GM12878 (cell line): ENCODE data around the gene INO80. TPM values are rescaled to one million over a fixed set of nuclear protein-coding genes. Genes with fewer than 3 reads are reported as not detected.

Experiments used
- ATAC-seq: fragments of 200-7000 bp; cut with Tn5 transposase; 3 replicates; pipeline ENCODE4 v1.9.1; 2020; ENCODE audit warnings: mild to moderate bottlenecking, moderate library complexity
- BruUV-seq: library from RNA; stranded (reverse); fragments of 400-500 nt; replicated peaks from 2 replicates; lab custom pipeline; 2021; lab: Mats Ljungman, UMichigan
- CTCF ChIA-PET: fragments of 300-600 bp; sonication (Branson Sonifier 250); formaldehyde crosslinking; extraction: SDS; loops from one replicate; lab custom pipeline; 2021; ENCODE audit warnings: inconsistent platforms; lab: Yijun Ruan, JAX
- POLR2A ChIA-PET: fragments of 350-600 bp; formaldehyde crosslinking; extraction: SDS; loops from one replicate; lab custom pipeline; 2021; ENCODE audit warnings: inconsistent platforms; lab: Charles Lee
- RAD21 ChIA-PET: fragments of 300-600 bp; sonication (Branson Sonifier 250); formaldehyde crosslinking; loops from one replicate; lab custom pipeline; 2023; ENCODE audit warnings: antibody characterized with exemption; ENCODE audit not compliant: unreplicated experiment; lab: Charles Lee
- SMC1A ChIA-PET: fragments of 300-600 bp; sonication (Branson Sonifier 250); formaldehyde crosslinking; loops from one replicate; lab custom pipeline; 2023; ENCODE audit not compliant: unreplicated experiment, uncharacterized antibody; lab: Charles Lee
- DNase-seq: peaks from one replicate; pipeline ENCODE4 v3.0.0-alpha.2; 2011; ENCODE audit warnings: low read depth, low spot score
- FAIRE-seq: peaks from 3 replicates; lab custom pipeline; 2011; peaks lifted over from hg19 to GRCh38; lab: Jason Lieb, UNC
- H2AFZ ChIP-seq: 2 replicates; pipeline ENCODE4 v1.6.0; 2011; ENCODE audit warnings: low read depth, low read length, control low read depth; ENCODE audit not compliant: control insufficient read depth
- H3K27ac ChIP-seq: 2 replicates; pipeline ENCODE4 v1.5.1; 2011; ENCODE audit warnings: control low read depth; ENCODE audit not compliant: control insufficient read depth, insufficient read depth
- H3K27me3 ChIP-seq, 2 experiments: replicated peaks in 1 of 2; 2 replicates each; pipeline versions ENCODE4 v1.6.0 to v1.6.1; 2011; ENCODE audit warnings: low read length in 1 of 2; ENCODE audit not compliant: control insufficient read depth in 2 of 2, insufficient read depth in 2 of 2
- H3K36me3 ChIP-seq, 2 experiments: 2 replicates each; pipeline ENCODE4 v1.5.1; 2011; ENCODE audit warnings: low read length in 1 of 2; ENCODE audit not compliant: control insufficient read depth in 2 of 2, insufficient read depth in 2 of 2
- H3K4me1 ChIP-seq: 2 replicates; pipeline ENCODE4 v1.6.1; 2011; ENCODE audit warnings: mild to moderate bottlenecking, low read length, moderate library complexity, mixed read lengths; ENCODE audit not compliant: control insufficient read depth, insufficient read depth
- H3K4me2 ChIP-seq: 2 replicates; pipeline ENCODE4 v1.6.0; 2011; ENCODE audit warnings: control low read depth; ENCODE audit not compliant: control insufficient read depth, insufficient read depth
- H3K4me3 ChIP-seq: fragments of 200-600 bp; sonication (generic); 2 replicates; pipeline ENCODE4 v1.5.1; 2016
- H3K79me2 ChIP-seq: 2 replicates; pipeline ENCODE4 v1.6.0; 2011; ENCODE audit warnings: low read length; ENCODE audit not compliant: control insufficient read depth, insufficient read depth
- H3K9ac ChIP-seq: 2 replicates; pipeline ENCODE4 v1.8.0; 2011; ENCODE audit warnings: low read length, control low read depth, mixed read lengths; ENCODE audit not compliant: control insufficient read depth, insufficient read depth
- H3K9me3 ChIP-seq: replicated peaks from 3 replicates; pipeline ENCODE4 v1.5.1; 2011; ENCODE audit warnings: mild to moderate bottlenecking, low read length; ENCODE audit not compliant: control insufficient read depth, insufficient read depth
- H4K20me1 ChIP-seq: 2 replicates; pipeline ENCODE4 v1.6.0; 2011; ENCODE audit not compliant: control insufficient read depth, insufficient read depth
- ATF7 ChIP-seq: fragments of 450-650 bp; IDR thresholded peaks from 2 replicates; pipeline ENCODE4 v1.6.1; 2016; ENCODE audit warnings: low read depth, mild to moderate bottlenecking
- BACH1 ChIP-seq: fragments of 450-650 bp; IDR thresholded peaks from 2 replicates; pipeline ENCODE4 v1.6.1; 2017; ENCODE audit warnings: mild to moderate bottlenecking, borderline replicate concordance
- CHD1 ChIP-seq: IDR thresholded peaks from 2 replicates; pipeline ENCODE4 v1.6.1; 2012; ENCODE audit warnings: low read depth, low read length, improper control_type of control experiment
- CHD2 ChIP-seq: IDR thresholded peaks from 2 replicates; pipeline ENCODE4 v1.6.1; 2011; ENCODE audit warnings: low read depth, low read length, improper control_type of control experiment, borderline replicate concordance
- EED ChIP-seq: sonication (generic); IDR thresholded peaks from 2 replicates; pipeline ENCODE4 v1.6.1; 2016; ENCODE audit warnings: antibody characterized with exemption, low read depth
- ETV6 ChIP-seq, 2 experiments: fragments of 450-650 bp in 1 of 2; IDR thresholded peaks in 1 of 2; conservative IDR thresholded peaks in 1 of 2; 2 replicates each; pipeline ENCODE4 v1.6.1; 2014; ENCODE audit warnings: antibody characterized with exemption in 1 of 2, borderline replicate concordance in 1 of 2, low read depth in 1 of 2, mild to moderate bottlenecking in 1 of 2, moderate library complexity in 1 of 2
- HCFC1 ChIP-seq: fragments of 150-350 bp; IDR thresholded peaks from 2 replicates; pipeline ENCODE4 v1.6.1; 2014; ENCODE audit warnings: low read length
- MYB ChIP-seq: fragments of 150-350 bp; IDR thresholded peaks from 2 replicates; pipeline ENCODE4 v1.6.1; 2014; ENCODE audit warnings: mild to moderate bottlenecking, low read depth, low read length, borderline replicate concordance
- NR2C1 ChIP-seq: fragments of 450-650 bp; IDR thresholded peaks from 2 replicates; pipeline ENCODE4 v1.6.1; 2017; ENCODE audit warnings: antibody characterized with exemption, mild to moderate bottlenecking, moderate library complexity
- PAX5 ChIP-seq: IDR thresholded peaks from 2 replicates; pipeline ENCODE4 v1.6.1; 2011; ENCODE audit warnings: low read depth, low read length, borderline replicate concordance
- PAX8 ChIP-seq: fragments of 450-650 bp; IDR thresholded peaks from 2 replicates; pipeline ENCODE4 v1.6.1; 2017; ENCODE audit warnings: mild to moderate bottlenecking, moderate library complexity
- POLR2AphosphoS5 ChIP-seq: IDR thresholded peaks from 2 replicates; pipeline ENCODE4 v1.6.1; 2011; ENCODE audit warnings: mild to moderate bottlenecking, low read length, inconsistent platforms
- RAD51 ChIP-seq: fragments of 450-650 bp; IDR thresholded peaks from 2 replicates; pipeline ENCODE4 v1.6.1; 2016; ENCODE audit warnings: moderate library complexity, mild to moderate bottlenecking, inconsistent platforms
- SMC3 ChIP-seq: IDR thresholded peaks from 2 replicates; pipeline ENCODE4 v1.6.1; 2011; ENCODE audit warnings: low read length, improper control_type of control experiment, borderline replicate concordance
- ZNF622 ChIP-seq: fragments of 450-650 bp; IDR thresholded peaks from 2 replicates; pipeline ENCODE4 v1.6.1; 2017; ENCODE audit warnings: mild to moderate bottlenecking, inconsistent platforms
- WGBS: methylation state at CpG from one replicate; pipeline ENCODE4 v1.1.6; 2016; ENCODE audit warnings: low lambda C conversion rate; ENCODE audit not compliant: insufficient replicate concordance, insufficient coverage; ENCODE audit errors: missing lambda C conversion rate; 5-methylcytosine and 5-hydroxymethylcytosine counted together
- in situ Hi-C: fragments of 300-500 bp; cut with MboI; formaldehyde crosslinking; loops from 9 replicates; pipeline ENCODE4 v1.14.3; 2018; ENCODE audit warnings: mixed read lengths
- intact Hi-C: fragments of 100-400 bp; cut with micrococcal nuclease; formaldehyde crosslinking; loops from one replicate; pipeline ENCODE4 v1.14.2; 2022; ENCODE audit not compliant: unreplicated experiment
- polyA plus RNA-seq, 11 experiments: library from polyadenylated mRNA; depleted of rRNA in 4 of 11; unstranded in 6 of 11; stranded (reverse) in 5 of 11; fragments of >200 nt; fragmentation: Nextera tagmentation in 4 of 11; fragmentation: Illumina TruSeq in 1 of 11; extraction: Ambion mirVana in 4 of 11; extraction: Trizol in 1 of 11; gene quantifications; 1 replicate in 1 of 11; 2 replicates in 10 of 11; pipeline versions ENCODE4 v1.2.1 to v1.2.3, GENCODE V29; 2011 to 2016; ENCODE audit warnings: inconsistent platforms in 2 of 11, missing spikeins in 2 of 11, low read depth in 1 of 11
- total RNA-seq, 4 experiments: library from RNA; depleted of rRNA in 3 of 4; stranded (reverse); fragments of >200 nt in 3 of 4; fragmentation: Illumina TruSeq in 1 of 4; extraction: Trizol in 1 of 4; gene quantifications; 2 replicates each; pipeline versions ENCODE4 v1.2.1 to v1.2.3, GENCODE V29; 2013 to 2021

INO80 gene
- total and polyA plus RNA-seq, 10 of the 15 experiments (the other 5 are each of a cell fraction or from before 2014, with no cell fraction given) = 4.5 to 25.0 (median 14.2) TPM

DNA sequence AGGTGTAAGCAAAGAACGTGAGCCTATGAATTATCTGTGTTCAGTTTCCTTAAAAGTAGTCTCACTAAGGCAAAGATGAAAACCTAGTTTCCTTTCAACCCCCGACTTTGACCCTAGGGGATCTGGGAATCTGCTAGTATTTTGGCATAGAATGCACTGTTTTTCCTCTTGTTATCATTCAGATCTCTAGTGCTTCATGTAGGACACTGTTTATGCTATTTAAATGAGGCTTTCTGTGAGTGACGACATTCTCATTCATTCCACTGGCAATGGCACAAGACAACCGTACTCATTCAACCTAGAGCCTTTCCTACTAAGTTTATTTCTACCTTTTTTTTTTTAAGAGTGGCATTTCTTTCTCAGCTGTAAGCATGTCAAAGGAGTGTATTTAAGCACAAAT lies 95.8 kb downstream of the INO80 start:
- no peak overlapping the region for H3K4me2 ChIP-seq
- H3K27ac ChIP-seq = no peak overlapping the region
- H3K4me1 ChIP-seq = no peaks in the 10 kb centered on the region
- intact Hi-C loops (loop anchor here (5.0 kb wide), 1 partner anchor 78 kb away; no protein-coding TSS in a partner anchor), in situ Hi-C loops (loop anchor here (5.0 kb wide), 1 partner anchor 98 kb away; no protein-coding TSS in a partner anchor)
- H2AFZ ChIP-seq = no peak overlapping the region
- ChIA-PET SMC1A (interaction anchor here (0.7 to 1.2 kb wide), 3 partner anchors 115 to 117 kb away, joined by 4 to 5 read pairs (median 4); no protein-coding TSS in a partner anchor), RAD21 (interaction anchor here (0.7 to 3.4 kb wide), 2 partner anchors 90 to 115 kb away, joined by 5 to 23 read pairs; no protein-coding TSS in a partner anchor), POLR2A (no interaction called here), CTCF (interaction anchor here (1.0 to 9.4 kb wide), 6 partner anchors 14 to 112 kb away, joined by 3 to 157 read pairs (median 17); no protein-coding TSS in a partner anchor)
- no peak overlapping the region for H3K4me3 ChIP-seq
- H3K27me3 ChIP-seq = no peaks in the 10 kb centered on the region
- no peak for TF ChIP-seq SMC3
- TF ChIP-seq PAX8 = no peak
- TF ChIP-seq HCFC1 = no peak
- TF ChIP-seq BACH1 = no peak
- no peak for TF ChIP-seq RAD51
- TF ChIP-seq PAX5 = no peak
- TF ChIP-seq POLR2AphosphoS5 = no peak
- no peak for TF ChIP-seq ETV6 (conservative IDR thresholded peaks at IDR 0.05 in 1 of 2, IDR thresholded peaks at IDR 0.05 in 1 of 2; ENCODE audit: borderline replicate concordance in 1 of 2, low read depth in 1 of 2)
- no peak for TF ChIP-seq EED
- TF ChIP-seq NR2C1 = no peak
- TF ChIP-seq CHD1 = no peak
- no peak for TF ChIP-seq ZNF622
- no peak for TF ChIP-seq CHD2
- TF ChIP-seq MYB = no peak
- TF ChIP-seq ATF7 = no peak
- BruUV-seq = no TSS peak
- no peaks in the 10 kb centered on the region for H3K79me2 ChIP-seq
- no peak overlapping the region for H3K9ac ChIP-seq
- H3K9me3 ChIP-seq = no peaks in the 10 kb centered on the region
- peaks cover 7 to 14% of the 10 kb centered on the region in 2 experiments for H3K36me3 ChIP-seq
- 100% methylated on average over 4 of the region's 4 CpGs for WGBS
- DNase-seq (no peak), ATAC-seq (no peak), FAIRE-seq (no peak)
- no peaks in the 10 kb centered on the region for H4K20me1 ChIP-seq
